GM19043 (cell line): ENCODE measurements around the gene KLRC2.
"Not testable (repeated sequence)": the region's sequence is repeated elsewhere in the genome, so short reads cannot be mapped to it uniquely, and the experiment has no call there.

Experiments used
- ATAC-seq: cut with Tn5 transposase; IDR thresholded peaks from one replicate; pipeline ENCODE4 v1.9.1; 2021; ENCODE audit warnings: low read depth; ENCODE audit not compliant: unreplicated experiment

KLRC2 gene

GRCh38 chr12:10406725-10407124 lies 29.1 kb downstream of the KLRC2 start:
- ATAC-seq = no peak

GRCh38 chr12:10405294-10405693 lies 30.5 kb downstream of the KLRC2 start:
- ATAC-seq = no peak

GRCh38 chr12:10404798-10405197 lies 31.0 kb downstream of the KLRC2 start:
- ATAC-seq = no peak

- no peak for ATAC-seq
Measured at GRCh38 chr12:10400829-10401228, 35.0 kb downstream of the KLRC2 start.

GRCh38 chr12:10398168-10398567 lies 37.6 kb downstream of the KLRC2 start:
- no peak for ATAC-seq

- ATAC-seq = no peak
Measured at GRCh38 chr12:10397296-10397695, 38.5 kb downstream of the KLRC2 start.

- not testable (repeated sequence) for ATAC-seq
Measured at GRCh38 chr12:10396176-10396575, 39.6 kb downstream of the KLRC2 start.

- peak; percentile 76 for ATAC-seq
Measured at GRCh38 chr12:10395390-10395998, 40.3 kb downstream of the KLRC2 start.

- not testable (repeated sequence) for ATAC-seq
Measured at GRCh38 chr12:10394531-10395152, 41.2 kb downstream of the KLRC2 start.

- no peak for ATAC-seq
Measured at GRCh38 chr12:10393291-10393690, 42.5 kb downstream of the KLRC2 start.

- ATAC-seq = peak; percentile 61
Measured at GRCh38 chr12:10392394-10392930, 43.3 kb downstream of the KLRC2 start.

GRCh38 chr12:10390991-10391390 lies 44.8 kb downstream of the KLRC2 start:
- ATAC-seq = not testable (repeated sequence)

GRCh38 chr12:10389904-10390303 lies 45.9 kb downstream of the KLRC2 start, which contains the start of gene KLRK1:
Gene KLRK1, minus strand, starts transcription at chr12:10390041. Its CDS starts 1,231 bp downstream, at chr12:10388810.
- no peak for ATAC-seq

- no peak for ATAC-seq
Measured at GRCh38 chr12:10388624-10389413, 47.0 kb downstream of the KLRC2 start.

- ATAC-seq = not testable (repeated sequence)
Measured at GRCh38 chr12:10387498-10387897, 48.3 kb downstream of the KLRC2 start.

GRCh38 chr12:10386857-10387256 lies 49.0 kb downstream of the KLRC2 start:
- no peak for ATAC-seq

- no peak for ATAC-seq
Measured at GRCh38 chr12:10385166-10385613, 50.6 kb downstream of the KLRC2 start.

- no peak for ATAC-seq
Measured at GRCh38 chr12:10384191-10384590, 51.6 kb downstream of the KLRC2 start.

GRCh38 chr12:10381928-10382628 lies 53.7 kb downstream of the KLRC2 start:
- no peak for ATAC-seq
